ENCODE data around the gene SLC4A3.
"Not testable (repeated sequence)": the region's sequence is repeated elsewhere in the genome, so short reads cannot be mapped to it uniquely, and the experiment has no call there.

SLC4A3 gene

DNA sequence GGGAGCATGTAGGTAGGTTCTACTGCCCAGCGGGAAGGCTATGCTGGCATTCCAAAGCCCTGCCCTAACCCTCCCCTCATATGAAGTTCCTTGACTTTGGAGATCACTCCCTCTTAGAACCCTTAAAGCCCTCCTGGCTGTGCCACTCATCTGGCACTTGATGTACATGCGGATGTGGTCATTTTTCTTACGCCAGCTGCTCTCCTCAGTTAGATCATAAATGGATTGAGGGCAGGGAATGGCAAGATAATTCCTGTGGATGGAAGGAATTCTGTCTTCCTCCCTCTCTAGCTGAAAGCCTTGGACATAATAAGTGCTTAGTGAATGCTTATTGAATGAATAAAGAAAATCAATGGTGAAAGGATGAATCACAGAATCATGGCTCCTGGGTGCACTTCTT lies 51.6 kb downstream of the SLC4A3 start:
- no peak for DNase-seq (ENCODE audit: low spot score)

DNA sequence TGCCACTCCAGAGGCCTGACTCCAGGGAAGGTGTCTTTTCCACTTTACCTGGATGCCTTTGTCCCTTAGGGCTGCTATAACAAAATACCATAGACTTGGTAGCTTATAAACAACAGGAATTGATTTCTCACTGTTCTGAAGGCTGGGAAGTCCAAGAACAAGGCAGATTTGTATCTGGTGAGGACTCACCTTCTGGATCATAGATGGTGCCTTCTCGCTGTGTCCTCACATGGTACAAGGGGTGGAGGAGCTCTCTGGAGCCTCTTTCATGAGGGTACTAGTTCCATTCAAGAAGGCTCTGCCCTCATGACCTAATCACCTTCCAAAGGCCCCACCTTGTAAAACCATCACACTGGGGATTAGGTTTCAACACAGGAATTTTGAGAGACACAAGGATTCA lies 52.1 kb downstream of the SLC4A3 start:
- no peak for DNase-seq (ENCODE audit: low spot score)

DNA sequence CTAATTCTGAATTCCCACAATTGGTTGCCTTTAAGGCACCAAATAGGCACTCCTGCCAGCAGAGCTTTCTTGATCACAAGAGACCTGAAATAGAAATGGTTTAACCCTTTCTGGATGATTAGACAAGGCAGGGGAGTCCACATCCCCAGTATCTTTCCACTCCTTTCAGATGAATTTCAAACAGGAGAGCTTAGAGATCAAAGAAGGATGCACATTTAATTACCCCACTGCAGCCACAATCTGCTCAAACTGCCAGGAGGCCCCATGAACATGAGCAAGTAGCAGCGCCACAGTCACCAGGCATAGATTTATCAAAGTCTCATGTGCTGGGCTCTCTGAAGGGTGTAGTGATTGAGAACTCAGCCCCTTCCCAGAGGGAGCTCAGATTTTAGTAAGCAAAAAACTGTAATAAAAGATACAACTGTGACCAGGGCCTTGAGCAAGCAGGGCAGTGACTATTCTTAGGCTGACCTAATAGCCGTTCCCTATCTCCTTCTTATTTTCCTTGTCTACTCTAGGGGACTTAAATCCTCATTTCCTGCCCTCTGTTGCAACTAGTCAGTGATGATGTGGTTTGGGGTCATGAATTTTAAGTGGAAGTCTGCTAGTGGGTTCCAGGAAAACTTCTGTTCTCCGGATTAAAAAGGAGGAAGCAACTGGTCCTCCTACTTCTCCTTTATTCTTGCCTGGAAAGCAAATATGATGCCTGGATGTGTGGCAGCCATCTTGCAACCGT lies 53.7 kb downstream of the SLC4A3 start:
- DNase-seq (ENCODE audit: low spot score), result no peak

DNA sequence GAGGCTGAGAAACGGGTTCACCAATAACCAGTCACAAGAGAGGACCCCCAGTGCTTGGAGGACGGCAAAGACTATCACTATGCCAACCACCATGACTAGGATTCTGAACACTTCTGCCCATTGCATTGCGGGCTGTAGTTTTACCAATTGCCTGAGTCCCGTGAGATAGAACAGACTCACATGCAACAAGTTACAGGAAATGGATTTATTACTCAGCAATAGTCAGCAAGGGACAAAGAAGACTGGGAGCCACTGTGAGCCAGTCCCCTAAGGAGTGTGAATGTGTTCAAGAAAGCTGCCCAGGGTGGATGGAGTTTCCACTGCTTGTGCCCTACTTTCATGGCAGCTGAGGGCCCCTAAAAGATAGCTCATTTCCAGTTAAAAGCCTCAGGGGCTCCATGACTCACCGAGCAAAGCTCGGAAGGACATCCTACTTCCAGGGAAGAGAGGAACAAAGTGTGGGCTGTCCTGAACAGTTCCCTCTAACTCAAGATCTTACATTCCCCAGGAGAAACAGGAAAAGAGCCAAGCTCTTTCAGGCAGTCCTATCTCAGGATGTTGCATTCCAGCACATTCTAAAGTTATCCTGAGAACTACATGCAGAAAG lies 54.4 kb downstream of the SLC4A3 start:
- no peak for DNase-seq (ENCODE audit: low spot score)

DNA sequence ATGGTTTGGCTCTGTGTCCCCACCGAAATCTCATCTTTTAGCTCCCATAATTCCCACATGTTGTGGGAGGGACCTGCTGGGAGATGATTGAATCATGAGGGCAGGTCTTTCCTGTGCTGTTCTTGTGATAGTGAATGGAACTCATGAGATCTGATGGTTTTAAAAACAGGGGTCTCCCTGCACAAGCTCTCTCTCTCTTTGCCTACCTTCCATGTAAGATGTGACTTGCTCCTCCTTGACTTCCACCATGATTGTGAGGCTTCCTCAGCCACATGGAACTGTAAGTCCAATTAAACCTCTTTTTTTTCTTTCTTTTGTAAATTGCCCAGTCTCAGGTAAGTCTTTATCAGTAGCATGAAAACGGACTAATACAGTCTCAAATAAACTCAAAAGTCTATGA lies 56.0 kb downstream of the SLC4A3 start:
- not testable (repeated sequence) for DNase-seq (ENCODE audit: low spot score)

DNA sequence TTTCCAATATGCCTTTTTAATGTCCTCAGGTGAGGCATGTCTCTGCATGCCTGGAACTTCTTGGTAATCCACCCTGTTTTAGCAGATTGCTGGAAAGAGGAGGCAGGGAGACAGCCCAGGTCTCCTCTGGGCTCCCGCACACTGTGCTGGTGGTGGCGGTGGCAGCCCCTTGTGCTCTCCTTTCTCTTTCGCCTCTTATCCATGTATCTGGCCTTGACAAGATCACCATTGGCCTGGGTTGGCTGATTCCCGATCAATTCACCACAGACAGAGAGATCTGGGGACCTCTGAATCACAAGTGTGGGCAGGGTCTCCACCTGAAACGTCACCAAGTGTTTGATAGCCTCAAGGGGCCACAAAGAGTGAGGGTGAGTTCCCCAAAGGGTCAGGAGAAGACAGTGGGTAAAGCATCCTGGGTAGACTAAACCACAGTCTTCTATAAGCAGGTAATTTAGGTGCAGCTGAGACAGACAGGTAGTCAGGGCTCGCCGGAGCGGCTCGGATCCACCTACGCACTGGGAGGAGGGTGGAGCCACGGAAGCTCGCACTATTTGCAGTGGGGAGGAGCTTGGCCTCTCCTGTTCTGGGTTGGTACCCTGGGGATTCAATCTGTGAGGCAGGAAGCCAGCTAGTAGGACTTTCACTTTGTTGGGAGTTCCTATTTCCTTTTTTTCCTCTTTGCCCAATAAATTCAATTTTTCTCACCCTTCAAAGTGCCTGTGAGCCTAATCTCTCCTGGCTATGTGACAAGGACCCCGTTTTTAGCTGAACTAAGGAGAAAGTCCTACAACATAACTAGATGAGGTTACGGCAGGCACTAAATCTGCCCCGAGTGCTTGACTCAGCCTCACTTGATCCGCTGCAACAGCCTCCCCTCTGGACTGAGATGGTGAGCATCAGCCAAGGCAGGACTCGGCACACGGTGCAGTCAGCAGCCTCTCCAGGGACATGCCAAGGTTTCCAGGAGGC lies 57.6 kb downstream of the SLC4A3 start:
- peak; percentile 11 for DNase-seq (ENCODE audit: low spot score)

DNA sequence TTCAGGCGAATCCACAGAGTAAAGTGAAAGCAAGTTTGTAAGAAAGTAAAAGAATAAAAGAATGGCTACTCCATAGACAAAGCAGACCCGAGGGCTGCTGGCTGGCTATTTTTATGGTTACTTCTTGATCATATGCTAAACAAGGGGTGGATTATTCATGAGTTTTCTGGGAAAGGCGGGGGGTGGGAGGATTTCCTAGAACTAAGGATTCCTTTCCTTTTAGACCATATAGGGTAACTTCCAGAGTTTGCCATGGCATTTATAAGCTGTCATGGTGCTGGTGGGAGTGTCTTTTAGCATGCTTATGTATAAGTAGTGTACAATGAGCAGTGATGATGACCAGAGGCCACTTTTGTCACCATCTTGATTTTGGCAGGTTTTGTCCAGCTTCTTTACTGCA lies 59.8 kb downstream of the SLC4A3 start:
- DNase-seq (ENCODE audit: low spot score), result no peak

DNA sequence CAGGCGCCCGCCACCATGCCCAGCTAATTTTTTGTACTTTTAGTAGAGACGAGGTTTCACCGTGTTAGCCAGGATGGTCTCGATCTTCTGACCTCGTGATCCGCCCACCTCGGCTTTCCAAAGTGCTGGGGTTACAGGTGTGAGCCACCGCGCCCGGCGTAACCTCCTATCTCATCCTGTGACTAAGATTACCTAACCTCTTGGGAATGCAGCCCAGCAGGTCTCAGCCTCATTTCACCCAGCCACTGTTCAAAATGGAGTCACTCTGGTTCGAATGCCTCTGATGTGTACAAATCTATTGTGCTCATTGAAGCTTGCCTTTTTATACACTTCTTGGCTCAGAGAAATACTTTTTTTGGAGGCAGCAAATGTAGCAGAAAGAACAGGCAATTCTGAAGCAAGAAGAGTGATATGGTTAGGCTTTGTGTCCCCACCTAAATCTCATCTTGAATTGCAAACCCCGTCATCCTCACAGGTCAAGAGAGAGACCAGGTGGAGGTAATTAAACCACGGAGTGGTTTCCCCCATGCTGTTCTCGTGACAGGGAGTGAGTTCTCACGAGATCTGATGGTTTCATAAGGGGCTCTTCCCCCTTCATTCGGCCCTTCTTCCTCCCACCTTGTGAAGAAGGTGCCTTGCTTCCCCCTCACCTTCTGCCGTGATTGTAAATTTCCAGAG lies 60.6 kb downstream of the SLC4A3 start:
- no peak for DNase-seq (ENCODE audit: low spot score)

DNA sequence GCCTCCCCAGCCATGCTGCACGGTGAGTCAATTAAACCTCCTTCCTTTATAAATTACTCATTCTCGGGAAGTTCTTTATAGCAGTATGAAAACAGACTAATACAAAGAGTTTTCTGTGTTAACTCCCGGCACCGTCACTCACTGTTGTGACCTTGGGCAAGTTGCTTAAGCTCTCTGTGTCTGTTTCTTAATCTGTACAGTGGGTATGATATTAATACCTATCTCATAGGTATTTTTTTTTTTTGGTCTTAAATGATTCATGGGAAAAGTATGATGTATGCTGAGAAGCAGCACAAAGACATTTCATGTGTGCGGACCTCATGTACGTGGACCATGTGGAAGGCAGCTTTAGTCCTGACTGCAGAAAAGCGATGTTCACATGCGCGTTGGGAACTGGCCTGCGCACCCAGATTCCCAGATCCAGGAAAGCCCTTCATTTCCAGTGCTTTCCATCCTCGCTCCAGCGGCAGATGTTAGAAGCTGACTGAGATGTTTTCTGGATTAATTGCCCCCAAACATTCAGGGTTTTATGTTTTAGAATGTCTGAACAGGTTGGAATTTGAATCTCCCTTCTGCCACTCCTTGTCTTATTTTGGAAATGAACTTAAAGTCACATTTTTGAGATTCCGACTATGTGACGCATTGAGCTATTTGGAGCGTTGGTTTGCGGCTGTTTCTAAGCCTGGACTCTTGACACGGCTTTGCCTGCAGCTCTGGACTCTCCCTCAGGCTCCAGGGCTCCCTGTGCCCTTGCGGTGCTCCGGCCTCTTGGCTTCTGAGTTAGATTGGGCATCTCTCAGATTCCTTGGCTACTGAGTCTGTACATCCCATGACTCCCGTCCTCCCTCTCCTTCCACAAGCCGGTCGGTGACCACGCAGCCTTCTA lies 61.4 kb downstream of the SLC4A3 start:
- DNase-seq (ENCODE audit: low spot score), result no peak

DNA sequence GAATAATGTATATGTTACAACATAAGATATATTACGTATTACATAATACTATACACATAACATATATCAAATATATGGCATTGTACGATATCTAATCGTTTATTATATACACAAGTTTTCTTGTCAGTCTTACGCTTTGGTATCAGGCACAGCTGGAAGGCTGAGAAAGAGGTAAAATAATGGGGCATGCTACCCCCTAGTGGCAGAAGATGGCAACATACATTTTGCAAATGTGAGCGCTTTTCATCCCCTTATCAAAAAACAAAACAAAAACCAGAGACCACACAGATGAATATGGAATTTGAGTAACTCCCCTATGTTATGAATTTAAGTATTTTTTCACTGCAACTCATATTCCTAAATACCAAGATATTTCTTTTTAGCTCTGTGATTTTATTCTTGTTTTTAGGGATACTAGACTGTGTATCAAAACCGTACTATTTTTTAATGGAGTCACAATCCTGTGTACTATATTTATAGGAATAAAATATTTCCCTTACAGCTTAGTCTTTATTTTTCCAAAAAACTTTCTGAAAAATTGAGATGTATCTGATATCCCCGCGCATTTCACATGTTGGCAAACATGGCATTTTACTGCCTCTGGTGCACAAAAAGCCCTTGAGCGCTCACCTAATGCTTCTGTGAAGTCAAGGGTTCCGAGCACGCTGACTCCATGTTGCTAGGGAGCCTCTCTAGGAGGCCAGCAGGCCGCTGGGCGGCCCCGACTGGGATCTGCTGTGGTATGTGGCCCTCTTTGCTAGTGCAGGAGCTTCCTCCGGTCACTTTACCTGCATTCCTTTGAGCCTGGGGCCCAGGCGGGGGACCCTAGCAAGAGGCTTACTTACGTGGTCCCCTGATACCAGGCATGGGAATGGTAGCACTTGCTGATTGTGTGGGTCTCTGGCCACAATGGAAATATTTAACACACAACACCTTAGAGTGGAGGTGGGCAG lies 62.5 kb downstream of the SLC4A3 start:
- DNase-seq (ENCODE audit: low spot score), result peak; percentile 70

DNA sequence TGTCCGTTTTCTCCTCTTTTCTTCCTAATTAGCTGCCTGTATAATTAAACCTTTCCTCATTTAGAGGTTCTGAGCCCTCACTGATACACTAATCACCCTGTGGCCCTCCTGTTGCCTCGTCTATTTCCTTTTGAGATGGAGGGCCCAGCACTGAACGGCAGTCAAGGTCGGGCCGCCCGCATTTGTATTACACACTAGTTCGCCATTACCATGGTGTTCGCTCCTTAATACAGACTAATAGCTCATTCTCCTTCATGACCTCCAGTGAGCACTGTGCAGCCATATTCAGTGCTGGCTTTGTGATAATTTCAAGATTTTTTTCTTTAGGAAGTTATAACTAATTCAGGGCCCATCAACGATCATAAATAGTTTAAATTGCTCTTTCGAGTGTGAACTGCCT lies 64.1 kb downstream of the SLC4A3 start:
- DNase-seq (ENCODE audit: low spot score), result no peak
